Measurements from ENCODE around the gene SPATA31C1.

GRCh38 chr9:87963770-87964169 is 46.0 kb downstream of the SPATA31C1 start:
- TF ChIP-seq YY1 (IDR thresholded peaks at IDR 0.05; ENCODE audit: insufficient read depth, insufficient read length) (no peak), ZNF274 (IDR thresholded peaks at IDR 0.05; ENCODE audit: low read depth, low read length) (no peak), SUZ12 (IDR thresholded peaks at IDR 0.05; ENCODE audit: extremely low read depth, insufficient read depth, insufficient read length) (no peak)
